GM13977 (cell line): ENCODE data around the gene EGR2.

Experiments
- DNase-seq: peaks from one replicate; pipeline ENCODE4 v3.0.0; 2012; ENCODE audit warnings: low spot score
- in situ Hi-C: fragments of 300-500 bp; cut with MboI; formaldehyde crosslinking; loops from one replicate; pipeline ENCODE4 v1.12.0; 2022; ENCODE audit warnings: low sequenced_read_pairs, low pct_unique_long_range_greater_than_20kb, mixed read lengths, inconsistent platforms; ENCODE audit not compliant: unreplicated experiment
- TF ChIP-seq, protein P1 (sequence below): IDR thresholded peaks from 2 replicates; pipeline ENCODE4 v1.5.1; 2012; ENCODE audit warnings: mild to moderate bottlenecking, control low read depth; ENCODE audit not compliant: insufficient read depth; ENCODE audit errors: extremely low read depth, missing control alignments

Gene EGR2

DNA sequence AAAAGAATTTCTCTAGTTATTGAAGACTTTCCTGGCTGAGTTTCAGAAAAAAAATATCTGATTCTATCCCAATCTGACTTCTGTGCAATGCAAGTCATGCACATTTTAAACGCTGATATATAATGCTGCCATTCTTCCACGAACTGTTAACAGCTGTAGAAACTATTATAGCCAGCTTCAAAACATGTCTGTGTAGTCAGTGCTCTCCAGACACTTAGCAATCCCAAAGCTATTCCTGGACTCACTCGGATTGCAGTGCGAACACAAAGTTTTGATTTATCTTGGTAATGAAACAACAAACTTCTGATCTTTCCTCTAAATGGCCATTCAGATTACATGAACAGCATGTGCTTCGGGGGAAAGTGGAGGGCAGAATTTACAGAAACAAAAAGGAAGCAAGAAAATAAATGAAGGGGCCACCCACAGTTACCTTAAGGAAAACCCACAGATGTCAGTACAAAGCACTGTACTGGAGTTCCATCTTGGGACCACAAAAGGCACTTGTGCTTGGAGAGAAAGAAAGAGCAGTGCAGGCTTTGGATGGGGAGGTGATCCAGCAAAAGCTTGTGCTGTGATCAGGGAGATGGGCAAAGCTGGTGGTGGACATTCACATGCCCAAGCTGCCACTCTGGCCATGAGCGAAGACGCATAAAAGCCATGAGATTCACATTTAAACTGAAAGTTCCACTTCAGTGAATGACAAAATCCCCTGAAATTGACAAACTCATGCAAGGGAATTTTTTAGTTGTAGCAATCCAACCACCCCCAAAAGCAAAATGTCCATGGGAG, 43.8 kb downstream of the EGR2 start:
- no peak for DNase-seq

DNA sequence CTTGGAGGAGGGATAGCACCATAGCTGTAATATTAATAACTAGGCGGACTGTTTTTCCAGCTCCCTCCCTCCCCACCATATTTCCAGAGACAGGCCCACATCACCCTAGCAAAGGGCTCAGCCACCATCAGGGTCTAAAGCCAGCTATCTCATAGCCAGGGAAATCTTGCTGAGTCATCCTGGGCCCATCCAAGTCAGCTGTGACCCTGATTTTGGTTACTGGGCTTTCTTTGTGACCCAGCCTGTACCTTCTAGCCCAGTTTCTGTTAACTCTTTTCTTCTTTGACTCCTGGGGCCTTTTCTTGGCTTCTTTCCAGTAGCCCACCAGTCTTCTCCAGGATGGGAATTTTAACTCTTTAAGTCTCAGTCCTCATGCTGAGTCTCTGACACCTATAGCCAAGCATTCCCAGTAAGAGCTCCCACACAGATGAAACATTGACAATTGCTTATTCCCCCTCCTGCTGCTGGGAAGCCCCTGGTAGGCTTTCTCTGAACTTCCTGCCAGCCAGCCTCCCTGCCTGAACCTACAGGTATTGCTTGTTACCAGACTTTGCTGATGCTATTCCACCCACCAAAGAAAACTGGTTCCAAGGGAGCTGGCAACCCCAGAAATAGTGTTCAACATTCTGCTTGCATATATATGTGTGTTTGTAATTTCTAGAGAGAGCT, 46.5 kb downstream of the EGR2 start:
- TF ChIP-seq, protein P1, sequence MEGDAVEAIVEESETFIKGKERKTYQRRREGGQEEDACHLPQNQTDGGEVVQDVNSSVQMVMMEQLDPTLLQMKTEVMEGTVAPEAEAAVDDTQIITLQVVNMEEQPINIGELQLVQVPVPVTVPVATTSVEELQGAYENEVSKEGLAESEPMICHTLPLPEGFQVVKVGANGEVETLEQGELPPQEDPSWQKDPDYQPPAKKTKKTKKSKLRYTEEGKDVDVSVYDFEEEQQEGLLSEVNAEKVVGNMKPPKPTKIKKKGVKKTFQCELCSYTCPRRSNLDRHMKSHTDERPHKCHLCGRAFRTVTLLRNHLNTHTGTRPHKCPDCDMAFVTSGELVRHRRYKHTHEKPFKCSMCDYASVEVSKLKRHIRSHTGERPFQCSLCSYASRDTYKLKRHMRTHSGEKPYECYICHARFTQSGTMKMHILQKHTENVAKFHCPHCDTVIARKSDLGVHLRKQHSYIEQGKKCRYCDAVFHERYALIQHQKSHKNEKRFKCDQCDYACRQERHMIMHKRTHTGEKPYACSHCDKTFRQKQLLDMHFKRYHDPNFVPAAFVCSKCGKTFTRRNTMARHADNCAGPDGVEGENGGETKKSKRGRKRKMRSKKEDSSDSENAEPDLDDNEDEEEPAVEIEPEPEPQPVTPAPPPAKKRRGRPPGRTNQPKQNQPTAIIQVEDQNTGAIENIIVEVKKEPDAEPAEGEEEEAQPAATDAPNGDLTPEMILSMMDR = no peak
- in situ Hi-C loops = no loop called here
- DNase-seq = peak; percentile 18

More for the DNA sequence above, 43.8 kb downstream of the EGR2 start:
- in situ Hi-C loops = no loop called here
- TF ChIP-seq, protein P1 = no peak

DNA sequence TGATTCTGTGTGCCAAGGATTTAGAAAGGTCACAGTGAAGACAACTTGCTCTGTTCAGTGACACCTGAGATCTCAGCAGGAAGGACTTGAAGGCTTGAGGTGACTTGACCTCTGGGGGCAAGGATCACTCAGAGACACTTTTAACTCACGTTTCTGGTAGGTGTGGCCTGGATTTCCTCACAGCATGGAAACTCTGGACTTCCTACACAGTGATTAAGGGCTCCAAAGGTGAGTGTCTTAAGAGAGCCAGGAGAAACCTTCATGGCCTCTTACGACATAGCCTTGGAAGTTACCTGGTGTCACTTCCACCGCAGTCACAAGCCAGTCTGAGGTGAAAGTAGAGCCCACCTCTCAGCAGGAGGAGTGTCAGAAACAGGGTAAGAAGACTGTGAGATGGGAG, 49.8 kb downstream of the EGR2 start:
- TF ChIP-seq, protein P1 = no peak
- no peak for DNase-seq
- in situ Hi-C loops = no loop called here

DNA sequence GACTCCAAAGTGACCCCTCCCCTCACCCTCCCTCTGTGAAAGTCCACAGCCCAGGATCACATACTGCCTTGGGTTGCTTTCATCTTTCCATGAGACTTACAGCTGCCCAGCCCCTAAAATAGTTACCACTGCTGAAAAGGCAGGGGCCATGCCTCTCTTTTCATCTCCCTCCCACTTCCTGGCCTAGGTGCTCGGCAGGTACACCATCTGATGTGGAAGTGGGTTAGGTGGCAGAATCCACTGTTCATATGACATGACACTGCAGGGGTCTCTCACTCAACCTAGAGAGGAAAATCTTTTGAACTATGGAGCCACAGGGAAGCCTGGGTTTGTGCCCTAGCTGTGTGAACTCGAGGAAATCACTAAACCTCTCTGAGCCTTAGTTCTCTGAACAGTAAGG, 50.4 kb downstream of the EGR2 start:
- no peak for DNase-seq
- in situ Hi-C loops = no loop called here
- TF ChIP-seq, protein P1 = no peak

DNA sequence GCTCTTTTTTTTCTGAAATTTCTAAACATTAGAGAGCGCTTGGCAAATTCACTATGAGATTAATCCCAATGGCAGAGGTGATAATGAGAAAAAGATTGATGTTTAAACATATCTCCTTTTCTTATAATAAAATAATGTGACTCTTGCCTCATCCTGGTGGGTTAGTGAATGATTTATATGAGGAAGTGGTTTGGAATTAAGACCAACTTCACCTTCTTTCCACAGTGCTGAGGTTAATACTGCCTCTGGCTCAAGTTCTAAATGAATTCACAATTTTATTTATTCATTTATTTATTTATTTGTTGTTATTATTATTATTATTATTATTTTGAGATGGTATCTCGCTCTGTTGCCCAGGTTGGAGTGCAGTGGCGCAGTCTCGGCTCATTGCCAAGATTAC, 52.2 kb downstream of the EGR2 start:
- DNase-seq = no peak
- in situ Hi-C loops = no loop called here

DNA sequence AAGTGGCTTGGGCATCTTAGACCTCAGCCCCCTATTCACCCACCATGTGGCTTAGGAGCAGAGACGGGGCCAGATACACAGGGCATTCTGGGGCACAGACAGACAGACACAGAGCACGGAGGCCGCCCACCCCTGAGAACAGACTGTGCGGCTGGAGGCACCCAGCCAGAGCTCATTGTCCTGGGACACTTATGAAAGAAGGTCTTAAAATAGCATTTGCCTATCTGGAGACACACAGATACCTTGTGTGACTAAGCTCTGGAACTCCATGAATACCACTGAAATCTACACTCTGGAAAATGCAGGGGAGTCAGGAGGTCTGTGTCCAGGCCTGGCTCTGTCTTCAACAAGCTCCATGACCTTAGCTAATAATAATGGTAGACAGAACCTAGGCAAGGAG, 53.0 kb downstream of the EGR2 start:
- DNase-seq = no peak
- TF ChIP-seq, protein P1 = no peak
- in situ Hi-C loops = no loop called here

More for the DNA sequence above, 52.2 kb downstream of the EGR2 start:
- TF ChIP-seq, protein P1 = no peak
